HCT116 (cell line): Measurements from ENCODE around the gene CACNA2D3. TPM values are rescaled to one million over a fixed set of nuclear protein-coding genes. Genes with fewer than 3 reads are reported as not detected.

ENCODE experiments used
- ATAC-seq: fragments of 200-7000 bp; cut with Tn5 transposase; 2 replicates; pipeline ENCODE4 v1.9.1; 2020; ENCODE audit warnings: mild to moderate bottlenecking, moderate library complexity
- BruUV-seq: library from RNA; stranded (reverse); fragments of 400-500 nt; replicated peaks from 2 replicates; lab custom pipeline; 2021; lab: Mats Ljungman, UMichigan
- CTCF ChIA-PET: fragments of 300-600 bp; sonication (Branson Sonifier 250); formaldehyde crosslinking; loops from one replicate; lab custom pipeline; 2021; ENCODE audit warnings: antibody characterized with exemption; lab: Charles Lee
- POLR2A ChIA-PET: fragments of 300-600, 350-600 bp; sonication (Branson Sonifier 250); formaldehyde crosslinking; loops from one replicate; lab custom pipeline; 2021; ENCODE audit warnings: antibody characterized with exemption; lab: Charles Lee
- RAD21 ChIA-PET, 2 experiments: fragments of 300-600 bp; sonication (Branson Sonifier 250); formaldehyde crosslinking; loops; one replicate each; lab custom pipeline; 2023; ENCODE audit warnings: low total read pairs in 2 of 2; ENCODE audit not compliant: uncharacterized antibody in 2 of 2, unreplicated experiment in 2 of 2, low non-redundant PET in 1 of 2; lab: Charles Lee
- DNase-seq: peaks from one replicate; pipeline ENCODE4 v3.0.0-alpha.2; 2010; ENCODE audit warnings: low read depth, low spot score
- H2AFZ ChIP-seq: fragments of 200-600 bp; shearing (Covaris generic), sonication (generic); 2 replicates; pipeline ENCODE4 v1.6.1; 2017; ENCODE audit warnings: low read depth, mixed run types, mixed read lengths, antibody characterized with exemption, low read length; ENCODE audit not compliant: poor library complexity, severe bottlenecking
- H3K27ac ChIP-seq: 2 replicates; pipeline ENCODE4 v1.5.1; 2012; ENCODE audit warnings: low read depth, low read length
- H3K27me3 ChIP-seq: fragments of 200-600 bp; sonication (generic); 2 replicates; pipeline ENCODE4 v1.6.1; 2016; ENCODE audit warnings: mixed run types, low read length, mixed read lengths; ENCODE audit not compliant: insufficient read depth
- H3K36me3 ChIP-seq, 2 experiments: fragments of 200-500 bp in 1 of 2; fragments of 200-600 bp in 1 of 2; sonication (Bioruptor generic) in 1 of 2; sonication (generic) in 1 of 2; 2 replicates each; pipeline versions ENCODE4 v1.5.1 to v1.6.1; 2014 to 2016; ENCODE audit warnings: low read length in 2 of 2, inconsistent platforms in 1 of 2, mixed read lengths in 1 of 2, mixed run types in 1 of 2; ENCODE audit not compliant: insufficient read depth in 2 of 2, control insufficient read depth in 1 of 2
- H3K4me1 ChIP-seq, 2 experiments: fragments of 200-600 bp in 1 of 2; sonication (generic) in 1 of 2; 2 replicates each; pipeline versions ENCODE4 v1.5.1 to v1.6.1; 2012 to 2017; ENCODE audit warnings: low read length in 2 of 2, inconsistent platforms in 1 of 2, mild to moderate bottlenecking in 1 of 2, mixed read lengths in 1 of 2, mixed run types in 1 of 2, moderate library complexity in 1 of 2; ENCODE audit not compliant: insufficient read depth in 2 of 2, control insufficient read depth in 1 of 2
- H3K4me2 ChIP-seq: fragments of 200-600 bp; sonication (generic); 2 replicates; pipeline ENCODE4 v1.6.1; 2017; ENCODE audit warnings: mixed run types, low read length, mixed read lengths
- H3K4me3 ChIP-seq, 2 experiments: fragments of 200-600 bp in 1 of 2; sonication (generic) in 1 of 2; replicated peaks in 1 of 2; 2 replicates each; pipeline ENCODE4 v1.5.1; 2011 to 2016; ENCODE audit warnings: low read length in 2 of 2, control low read depth in 1 of 2, low read depth in 1 of 2, mild to moderate bottlenecking in 1 of 2, mixed read lengths in 1 of 2, mixed run types in 1 of 2
- H3K79me2 ChIP-seq: fragments of 200-600 bp; sonication (generic); 2 replicates; pipeline ENCODE4 v1.6.1; 2017; ENCODE audit warnings: mild to moderate bottlenecking, mixed run types, low read length, moderate library complexity, mixed read lengths; ENCODE audit not compliant: insufficient read depth
- H3K9ac ChIP-seq: fragments of 200-600 bp; sonication (generic); 2 replicates; pipeline ENCODE4 v1.6.1; 2016; ENCODE audit warnings: low read length, mixed read lengths
- H3K9me2 ChIP-seq: fragments of 200-600 bp; sonication (generic), shearing (Covaris generic); 2 replicates; pipeline ENCODE4 v1.6.1; 2017; ENCODE audit warnings: mixed run types, mild to moderate bottlenecking, moderate library complexity; ENCODE audit not compliant: insufficient read depth
- H3K9me3 ChIP-seq, 2 experiments: fragments of 200-500 bp in 1 of 2; fragments of 200-600 bp in 1 of 2; sonication (Bioruptor generic) in 1 of 2; sonication (generic) in 1 of 2; 2 replicates each; pipeline ENCODE4 v1.6.1; 2014 to 2017; ENCODE audit warnings: low read length in 2 of 2, mixed read lengths in 2 of 2, inconsistent platforms in 1 of 2, low read depth in 1 of 2, mild to moderate bottlenecking in 1 of 2, mixed run types in 1 of 2, moderate library complexity in 1 of 2; ENCODE audit not compliant: control insufficient read depth in 1 of 2, insufficient read depth in 1 of 2
- H4K20me1 ChIP-seq: fragments of 200-600 bp; sonication (generic), shearing (Covaris generic); 2 replicates; pipeline ENCODE4 v1.6.1; 2017; ENCODE audit warnings: mixed run types, mild to moderate bottlenecking, moderate library complexity; ENCODE audit not compliant: insufficient read depth
- EGR1 ChIP-seq: IDR thresholded peaks from 2 replicates; pipeline ENCODE4 v1.6.1; 2012; ENCODE audit warnings: low read depth
- EZH2 ChIP-seq: fragments of 200-600 bp; sonication (generic); IDR thresholded peaks from 2 replicates; pipeline ENCODE4 v1.6.1; 2017; ENCODE audit warnings: antibody characterized with exemption, mixed run types
- EZH2phosphoT487 ChIP-seq: fragments of 200-600 bp; IDR thresholded peaks from 2 replicates; pipeline ENCODE4 v1.6.1; 2018; ENCODE audit warnings: antibody characterized with exemption, borderline replicate concordance
- FOSL1 ChIP-seq: IDR thresholded peaks from 2 replicates; pipeline ENCODE4 v1.6.1; 2012; ENCODE audit warnings: low read depth
- RAD21 ChIP-seq: IDR thresholded peaks from 2 replicates; pipeline ENCODE4 v1.6.1; 2012; ENCODE audit warnings: low read depth, mild to moderate bottlenecking
- SIN3A ChIP-seq: IDR thresholded peaks from 2 replicates; pipeline ENCODE4 v1.6.1; 2012; ENCODE audit warnings: low read depth
- SP1 ChIP-seq: IDR thresholded peaks from 2 replicates; pipeline ENCODE4 v1.6.1; 2012; ENCODE audit warnings: low read depth
- YY1 ChIP-seq: IDR thresholded peaks from 2 replicates; pipeline ENCODE4 v1.6.1; 2011; ENCODE audit warnings: low read length, low read depth, moderate library complexity, mild to moderate bottlenecking; ENCODE audit not compliant: insufficient replicate concordance; ENCODE audit errors: extremely low read depth
- ZFX ChIP-seq: fragments of 450-650 bp; IDR thresholded peaks from 2 replicates; pipeline ENCODE4 v1.6.1; 2017
- intact Hi-C: fragments of 100-400 bp; cut with micrococcal nuclease; formaldehyde crosslinking; loops from 2 replicates; pipeline ENCODE4 v1.10.0; 2022
- total RNA-seq: library from RNA; stranded (reverse); gene quantifications from one replicate; pipeline ENCODE4 v1.2.1, GENCODE V29; 2021; ENCODE audit not compliant: unreplicated experiment
- TF ChIP-seq, protein P1 (sequence below): IDR thresholded peaks from 2 replicates; pipeline ENCODE4 v1.6.1; 2012; ENCODE audit warnings: low read depth
- TF ChIP-seq, protein P2 (sequence below): IDR thresholded peaks from 2 replicates; pipeline ENCODE4 v1.6.1; 2012

Gene CACNA2D3
- total RNA-seq, 1 experiment from 2014 or later, result 0.20 TPM

DNA sequence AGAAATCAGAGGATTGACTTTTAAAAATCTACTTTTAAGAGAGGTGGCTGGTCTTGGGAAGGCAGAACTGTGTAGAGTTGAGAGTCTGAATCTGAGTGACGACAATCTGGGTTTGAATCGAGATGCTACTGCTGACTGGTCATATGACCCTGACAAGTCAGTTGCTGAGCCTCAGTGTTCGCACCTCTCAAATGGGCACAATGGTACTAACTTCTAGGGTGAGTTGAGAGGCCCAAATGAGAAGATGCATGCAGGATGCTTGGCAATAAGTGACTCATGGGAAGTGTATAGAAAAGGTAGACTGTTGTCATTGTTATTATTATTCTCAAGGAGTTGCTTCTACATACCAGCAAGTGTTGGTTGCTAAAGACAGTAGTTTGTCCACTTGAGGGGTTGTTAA lies 10.3 kb downstream of the CACNA2D3 start:
- Histone ChIP-seq H3K79me2 (no peaks in the 10 kb centered on the region), H3K9me2 (no peaks in the 10 kb centered on the region), H2AFZ (no peak overlapping the region), H3K27ac (no peak overlapping the region), H3K9me3 (no peaks in the 10 kb centered on the region), H3K4me2 (no peak overlapping the region), H3K4me1 (no peaks in the 10 kb centered on the region), H3K9ac (no peak overlapping the region), H4K20me1 (no peaks in the 10 kb centered on the region), H3K4me3 (no peak overlapping the region), H3K27me3 (peaks cover 33% of the 10 kb centered on the region), H3K36me3 (no peaks in the 10 kb centered on the region)
- ATAC-seq (no peak), DNase-seq (no peak)
- ChIA-PET POLR2A (no interaction called here), RAD21 (no interaction called here), CTCF (no interaction called here)
- no peak for TF ChIP-seq RAD21
- no peak for TF ChIP-seq YY1
- TF ChIP-seq SIN3A, result no peak
- no peak for TF ChIP-seq ZFX
- TF ChIP-seq EZH2phosphoT487, result no peak
- no peak for TF ChIP-seq EGR1
- TF ChIP-seq SP1, result no peak
- intact Hi-C loops, result no loop called here
- no TSS peak for BruUV-seq

DNA sequence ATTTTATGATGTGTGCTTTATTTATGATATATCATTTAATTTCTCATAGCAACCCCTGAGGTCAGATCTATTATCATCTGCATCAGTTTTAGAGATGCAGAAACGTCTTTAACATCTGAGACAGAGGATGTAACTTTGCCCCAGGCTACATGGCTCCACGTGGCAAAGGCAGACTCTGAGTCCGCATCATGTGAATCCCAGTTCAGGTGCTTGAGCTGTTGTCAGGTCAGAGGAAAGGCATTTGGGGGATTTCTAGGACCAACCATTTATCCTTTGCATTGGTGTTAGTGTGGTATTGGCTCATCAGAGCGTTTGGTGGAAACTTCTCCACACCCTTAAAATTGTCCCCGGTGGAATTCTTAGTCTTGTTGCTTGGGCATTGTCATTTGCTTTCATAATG lies 10.8 kb downstream of the CACNA2D3 start:
- H3K9ac ChIP-seq, result no peak overlapping the region
- H3K27ac ChIP-seq, result no peak overlapping the region
- H3K4me3 ChIP-seq, result no peak overlapping the region
- H3K9me2 ChIP-seq, result no peaks in the 10 kb centered on the region
- ChIA-PET CTCF (no interaction called here), POLR2A (no interaction called here), RAD21 (no interaction called here)
- H3K9me3 ChIP-seq, result no peaks in the 10 kb centered on the region
- BruUV-seq, result no TSS peak
- no peak for ATAC-seq
- no peak overlapping the region for H2AFZ ChIP-seq
- no peaks in the 10 kb centered on the region for H3K79me2 ChIP-seq
- H3K27me3 ChIP-seq, result peaks cover 38% of the 10 kb centered on the region
- no peaks in the 10 kb centered on the region for H3K4me1 ChIP-seq
- DNase-seq, result no peak
- H4K20me1 ChIP-seq, result no peaks in the 10 kb centered on the region
- TF ChIP-seq EZH2, result no peak
- TF ChIP-seq, protein P1, sequence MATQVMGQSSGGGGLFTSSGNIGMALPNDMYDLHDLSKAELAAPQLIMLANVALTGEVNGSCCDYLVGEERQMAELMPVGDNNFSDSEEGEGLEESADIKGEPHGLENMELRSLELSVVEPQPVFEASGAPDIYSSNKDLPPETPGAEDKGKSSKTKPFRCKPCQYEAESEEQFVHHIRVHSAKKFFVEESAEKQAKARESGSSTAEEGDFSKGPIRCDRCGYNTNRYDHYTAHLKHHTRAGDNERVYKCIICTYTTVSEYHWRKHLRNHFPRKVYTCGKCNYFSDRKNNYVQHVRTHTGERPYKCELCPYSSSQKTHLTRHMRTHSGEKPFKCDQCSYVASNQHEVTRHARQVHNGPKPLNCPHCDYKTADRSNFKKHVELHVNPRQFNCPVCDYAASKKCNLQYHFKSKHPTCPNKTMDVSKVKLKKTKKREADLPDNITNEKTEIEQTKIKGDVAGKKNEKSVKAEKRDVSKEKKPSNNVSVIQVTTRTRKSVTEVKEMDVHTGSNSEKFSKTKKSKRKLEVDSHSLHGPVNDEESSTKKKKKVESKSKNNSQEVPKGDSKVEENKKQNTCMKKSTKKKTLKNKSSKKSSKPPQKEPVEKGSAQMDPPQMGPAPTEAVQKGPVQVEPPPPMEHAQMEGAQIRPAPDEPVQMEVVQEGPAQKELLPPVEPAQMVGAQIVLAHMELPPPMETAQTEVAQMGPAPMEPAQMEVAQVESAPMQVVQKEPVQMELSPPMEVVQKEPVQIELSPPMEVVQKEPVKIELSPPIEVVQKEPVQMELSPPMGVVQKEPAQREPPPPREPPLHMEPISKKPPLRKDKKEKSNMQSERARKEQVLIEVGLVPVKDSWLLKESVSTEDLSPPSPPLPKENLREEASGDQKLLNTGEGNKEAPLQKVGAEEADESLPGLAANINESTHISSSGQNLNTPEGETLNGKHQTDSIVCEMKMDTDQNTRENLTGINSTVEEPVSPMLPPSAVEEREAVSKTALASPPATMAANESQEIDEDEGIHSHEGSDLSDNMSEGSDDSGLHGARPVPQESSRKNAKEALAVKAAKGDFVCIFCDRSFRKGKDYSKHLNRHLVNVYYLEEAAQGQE, result no peak
- TF ChIP-seq, protein P2, sequence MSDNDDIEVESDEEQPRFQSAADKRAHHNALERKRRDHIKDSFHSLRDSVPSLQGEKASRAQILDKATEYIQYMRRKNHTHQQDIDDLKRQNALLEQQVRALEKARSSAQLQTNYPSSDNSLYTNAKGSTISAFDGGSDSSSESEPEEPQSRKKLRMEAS, result no peak
- no peak for TF ChIP-seq FOSL1
- TF ChIP-seq, all 23 proteins: peak for 0
- no peak overlapping the region for H3K4me2 ChIP-seq
- intact Hi-C loops, result no loop called here
- H3K36me3 ChIP-seq, result no peaks in the 10 kb centered on the region
